Natural killer cell treated with Interleukin-12 subunit alpha and Interleukin-12 subunit beta and Interleukin-15 and Interleukin-18, amount 100 ng/mL, for 72 hours (primary cell): ENCODE data around the gene FASTKD1. TPM values are rescaled to one million over a fixed set of nuclear protein-coding genes. Genes with fewer than 3 reads are reported as not detected.
A peak's percentile ranks its signal among the peaks of the same experiment; 100 is the strongest.
"Not testable (repeated sequence)": the region's sequence is repeated elsewhere in the genome, so short reads cannot be mapped to it uniquely, and the experiment has no call there.

ENCODE experiments used
- ATAC-seq, 2 donors: fragments of 150-1000 bp; cut with Tn5 transposase in 1 of 2; sonication (Bioruptor Pico), chemical (Tn5 transposase) in 1 of 2; 2 replicates each; pipeline ENCODE4 v1.10.0; 2021
- DNase-seq: peaks from one replicate; pipeline ENCODE4 v3.0.0; 2022; ENCODE audit warnings: low spot score
- H3K27ac Mint-ChIP-seq, 2 donors: 1 replicate in 1 of 2; 2 replicates in 1 of 2; pipeline ENCODE4 v1.8.0; 2022; ENCODE audit warnings: mixed read lengths in 2 of 2, mild to moderate bottlenecking in 1 of 2, moderate library complexity in 1 of 2
- H3K27me3 Mint-ChIP-seq, 2 donors: 1 replicate in 1 of 2; 2 replicates in 1 of 2; pipeline ENCODE4 v1.8.0; 2022; ENCODE audit warnings: mixed read lengths in 2 of 2
- H3K36me3 Mint-ChIP-seq: one replicate; pipeline ENCODE4 v1.8.0; 2022; ENCODE audit warnings: mixed read lengths
- H3K4me1 Mint-ChIP-seq, 2 donors: 1 replicate in 1 of 2; 2 replicates in 1 of 2; pipeline ENCODE4 v1.8.0; 2022; ENCODE audit warnings: low read depth in 2 of 2, mixed read lengths in 2 of 2, mild to moderate bottlenecking in 1 of 2
- H3K4me3 Mint-ChIP-seq: one replicate; pipeline ENCODE4 v1.8.0; 2022; ENCODE audit warnings: mixed read lengths
- H3K9me3 Mint-ChIP-seq: 2 replicates; pipeline ENCODE4 v1.8.0; 2022; ENCODE audit warnings: mixed read lengths
- total RNA-seq, 2 donors: library from RNA; stranded (reverse); gene quantifications; one replicate each; pipeline ENCODE4 v1.2.3, GENCODE V29; 2022

The FASTKD1 gene
- total RNA-seq, result 10 to 100 TPM; 37.7 to 61.7 TPM

- Mint-ChIP-seq H3K27me3 (peaks cover 0 to 2% of the 10 kb centered on the region in 2 donors), H3K4me1 (peaks cover 15 to 18% of the 10 kb centered on the region in 2 donors), H3K27ac (peak within 1 kb of the TSS; percentile 79 to 95), H3K4me3 (peak within 1 kb of the TSS; percentile 99), H3K36me3 (peaks cover 5% of the 10 kb centered on the region), H3K9me3 (no peaks in the 10 kb centered on the region)
- ATAC-seq (peak; percentile 99 to 100), DNase-seq (peak; percentile 91)
Observed at GRCh38 chr2:169573160-169573973, at the start of gene FASTKD1. TSS of gene FASTKD1 (minus strand) at chr2:169573865. CDS start at chr2:169572029, 1,836 bp downstream.

GRCh38 chr2:169623235-169623634, 49.6 kb upstream of the FASTKD1 start:
- peaks cover 42% of the 10 kb centered on the region for H3K36me3 Mint-ChIP-seq
- no peak for DNase-seq
- H3K4me1 Mint-ChIP-seq, result peaks cover 27 to 33% of the 10 kb centered on the region in 2 donors
- H3K27ac Mint-ChIP-seq, result peak overlapping the region in 1 of 2 donors; percentile 20
- H3K27me3 Mint-ChIP-seq, result no peaks in the 10 kb centered on the region
- ATAC-seq, result no peak
- H3K9me3 Mint-ChIP-seq, result no peaks in the 10 kb centered on the region
- H3K4me3 Mint-ChIP-seq, result no peak overlapping the region

GRCh38 chr2:169620509-169620908, 46.8 kb upstream of the FASTKD1 start:
- peaks cover 63% of the 10 kb centered on the region for H3K36me3 Mint-ChIP-seq
- DNase-seq, result no peak
- H3K9me3 Mint-ChIP-seq, result peaks cover 3% of the 10 kb centered on the region
- H3K27me3 Mint-ChIP-seq, result no peaks in the 10 kb centered on the region
- no peak for ATAC-seq
- no peak overlapping the region for H3K4me3 Mint-ChIP-seq
- peak overlapping the region in 1 of 2 donors; percentile 71 for H3K27ac Mint-ChIP-seq
- peaks cover 32 to 43% of the 10 kb centered on the region in 2 donors for H3K4me1 Mint-ChIP-seq

GRCh38 chr2:169619946-169620345, 46.3 kb upstream of the FASTKD1 start:
- H3K4me3 Mint-ChIP-seq, result no peak overlapping the region
- peaks cover 32 to 43% of the 10 kb centered on the region in 2 donors for H3K4me1 Mint-ChIP-seq
- no peaks in the 10 kb centered on the region for H3K27me3 Mint-ChIP-seq
- peaks cover 65% of the 10 kb centered on the region for H3K36me3 Mint-ChIP-seq
- no peak for ATAC-seq
- no peak for DNase-seq
- peaks cover 3% of the 10 kb centered on the region for H3K9me3 Mint-ChIP-seq
- peak overlapping the region in 1 of 2 donors; percentile 71 for H3K27ac Mint-ChIP-seq

GRCh38 chr2:169615982-169616381, 42.3 kb upstream of the FASTKD1 start:
- not testable (repeated sequence) for DNase-seq, ATAC-seq, H3K27me3 Mint-ChIP-seq, H3K4me3 Mint-ChIP-seq, H3K9me3 Mint-ChIP-seq, H3K27ac Mint-ChIP-seq
- H3K4me1 Mint-ChIP-seq, result peaks cover 21 to 31% of the 10 kb centered on the region in 2 donors
- H3K36me3 Mint-ChIP-seq, result peaks cover 55% of the 10 kb centered on the region

- no peak for ATAC-seq
- H3K36me3 Mint-ChIP-seq, result peaks cover 50% of the 10 kb centered on the region
- no peak overlapping the region for H3K27ac Mint-ChIP-seq
- H3K4me3 Mint-ChIP-seq, result no peak overlapping the region
- H3K4me1 Mint-ChIP-seq, result peaks cover 6 to 16% of the 10 kb centered on the region in 2 donors
- no peak for DNase-seq
- peaks cover 3% of the 10 kb centered on the region for H3K9me3 Mint-ChIP-seq
- no peaks in the 10 kb centered on the region for H3K27me3 Mint-ChIP-seq
Observed at GRCh38 chr2:169613876-169614275, 40.2 kb upstream of the FASTKD1 start.

GRCh38 chr2:169609264-169609663, 35.6 kb upstream of the FASTKD1 start:
- no peaks in the 10 kb centered on the region for H3K27me3 Mint-ChIP-seq
- no peak overlapping the region for H3K27ac Mint-ChIP-seq
- DNase-seq, result no peak
- no peaks in the 10 kb centered on the region for H3K9me3 Mint-ChIP-seq
- no peak overlapping the region for H3K4me3 Mint-ChIP-seq
- no peak for ATAC-seq
- no peaks in the 10 kb centered on the region for H3K4me1 Mint-ChIP-seq
- peaks cover 17% of the 10 kb centered on the region for H3K36me3 Mint-ChIP-seq

GRCh38 chr2:169599568-169599967, 25.9 kb upstream of the FASTKD1 start:
- Mint-ChIP-seq H3K27ac (no peak overlapping the region), H3K4me3 (no peak overlapping the region), H3K27me3 (no peaks in the 10 kb centered on the region), H3K36me3 (no peaks in the 10 kb centered on the region), H3K4me1 (peaks cover 6 to 17% of the 10 kb centered on the region in 2 donors), H3K9me3 (no peaks in the 10 kb centered on the region)
- no peak for DNase-seq
- no peak for ATAC-seq

GRCh38 chr2:169598982-169599381, 25.3 kb upstream of the FASTKD1 start:
- no peaks in the 10 kb centered on the region for H3K9me3 Mint-ChIP-seq
- no peak overlapping the region for H3K27ac Mint-ChIP-seq
- H3K36me3 Mint-ChIP-seq, result no peaks in the 10 kb centered on the region
- H3K4me3 Mint-ChIP-seq, result no peak overlapping the region
- ATAC-seq (no peak), DNase-seq (no peak)
- peaks cover 6 to 17% of the 10 kb centered on the region in 2 donors for H3K4me1 Mint-ChIP-seq
- H3K27me3 Mint-ChIP-seq, result no peaks in the 10 kb centered on the region

- not testable (repeated sequence) for H3K9me3 Mint-ChIP-seq, H3K4me3 Mint-ChIP-seq, ATAC-seq, DNase-seq, H3K36me3 Mint-ChIP-seq, H3K27ac Mint-ChIP-seq, H3K27me3 Mint-ChIP-seq
- peaks cover 10 to 15% of the 10 kb centered on the region in 2 donors for H3K4me1 Mint-ChIP-seq
Observed at GRCh38 chr2:169596546-169596945, 22.9 kb upstream of the FASTKD1 start.

- peaks cover 16 to 26% of the 10 kb centered on the region in 2 donors for H3K4me1 Mint-ChIP-seq
- DNase-seq, result no peak
Observed at GRCh38 chr2:169590804-169591203, 17.1 kb upstream of the FASTKD1 start.

GRCh38 chr2:169585673-169586072, 12.0 kb upstream of the FASTKD1 start:
- Mint-ChIP-seq H3K4me1 (peaks cover 28 to 40% of the 10 kb centered on the region in 2 donors), H3K27ac (peak overlapping the region; percentile 99), H3K27me3 (no peaks in the 10 kb centered on the region), H3K4me3 (peak overlapping the region; percentile 97), H3K9me3 (peaks cover 3% of the 10 kb centered on the region), H3K36me3 (peaks cover 8% of the 10 kb centered on the region)
- ATAC-seq (no peak), DNase-seq (no peak)

More at GRCh38 chr2:169590804-169591203, 17.1 kb upstream of the FASTKD1 start:
- no peaks in the 10 kb centered on the region for H3K27me3 Mint-ChIP-seq
- no peak overlapping the region for H3K27ac Mint-ChIP-seq
- no peaks in the 10 kb centered on the region for H3K36me3 Mint-ChIP-seq
- ATAC-seq, result no peak
- no peak overlapping the region for H3K4me3 Mint-ChIP-seq
- H3K9me3 Mint-ChIP-seq, result no peaks in the 10 kb centered on the region

GRCh38 chr2:169584005-169584877, 10.6 kb upstream of the FASTKD1 start, which contains the start of gene PPIG:
TSS of gene PPIG (plus strand) at chr2:169584351. CDS start at chr2:169604042, 19,691 bp downstream.
- DNase-seq, result peak; percentile 89
- H3K4me3 Mint-ChIP-seq, result peak within 1 kb of the TSS; percentile 97
- H3K36me3 Mint-ChIP-seq, result peaks cover 8% of the 10 kb centered on the region

More at GRCh38 chr2:169584005-169584877, 10.6 kb upstream of the FASTKD1 start, which contains the start of gene PPIG:
- H3K27ac Mint-ChIP-seq, result peak within 1 kb of the TSS; percentile 99
- no peaks in the 10 kb centered on the region for H3K27me3 Mint-ChIP-seq
- peaks cover 3% of the 10 kb centered on the region for H3K9me3 Mint-ChIP-seq
- ATAC-seq, result peak; percentile 95 to 96
- peaks cover 20 to 29% of the 10 kb centered on the region in 2 donors for H3K4me1 Mint-ChIP-seq
